Right lobe of liver (tissue), 4 donors: Measurements from ENCODE around the gene GNL3.

ENCODE experiments used
- CTCF ChIP-seq, 4 donors: fragments of 200-600 bp in 3 of 4; fragments of 450-650 bp in 1 of 4; IDR thresholded peaks; one replicate each; pipeline versions ENCODE4 v1.5.1 to v1.8.0; 2016 to 2022; ENCODE audit warnings: antibody characterized with exemption in 4 of 4, mild to moderate bottlenecking in 2 of 4
- POLR2A ChIP-seq: fragments of 450-650 bp; IDR thresholded peaks from one replicate; pipeline ENCODE4 v1.6.1; 2017; ENCODE audit warnings: antibody characterized with exemption, mild to moderate bottlenecking
- donor health status: DM: no; HTN: no; CAD: no.
- donor health status: DM: no; HTN: no; CAD: no.
- donor health status: DM: no; HTN: yes; CAD: no.

GRCh38 chr3:52712291-52713212, 26.7 kb downstream of the GNL3 start:
- no peak for TF ChIP-seq CTCF (IDR thresholded peaks at IDR 0.05)
- TF ChIP-seq POLR2A, result no peak
